ENCODE results near the gene LRWD1.
"Not testable (repeated sequence)": the region's sequence is repeated elsewhere in the genome, so short reads cannot be mapped to it uniquely, and the experiment has no call there.

LRWD1 gene

GRCh38 chr7:102444961-102445673 lies 19.7 kb upstream of the LRWD1 start:
- no peak for DNase-seq

DNA sequence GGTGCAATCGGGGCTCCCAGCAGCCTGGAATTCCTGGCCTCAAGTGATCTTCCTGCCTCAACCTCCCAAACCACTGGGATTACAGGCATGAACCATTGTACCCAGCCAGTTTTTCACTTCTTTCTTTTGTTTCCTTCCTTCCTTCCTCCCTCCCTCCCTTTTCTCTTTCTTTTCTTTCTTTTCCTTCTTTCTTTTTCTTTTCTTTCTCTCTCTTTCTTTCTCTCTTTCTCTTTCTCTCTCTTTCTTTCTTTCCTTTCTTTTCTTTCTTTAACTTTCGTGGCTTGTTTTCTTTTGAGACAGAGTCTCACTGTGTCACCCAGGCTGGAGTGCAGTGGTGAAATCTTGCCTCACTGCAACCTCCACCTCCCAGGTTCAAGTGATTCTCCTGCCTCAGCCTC lies 19.1 kb upstream of the LRWD1 start:
- DNase-seq, result no peak

- DNase-seq, result no peak
Observed at GRCh38 chr7:102446387-102447156, 18.2 kb upstream of the LRWD1 start.

GRCh38 chr7:102447311-102447710 lies 17.5 kb upstream of the LRWD1 start:
- no peak for DNase-seq

- DNase-seq, result no peak
Observed at GRCh38 chr7:102449136-102449535, 15.6 kb upstream of the LRWD1 start.

DNA sequence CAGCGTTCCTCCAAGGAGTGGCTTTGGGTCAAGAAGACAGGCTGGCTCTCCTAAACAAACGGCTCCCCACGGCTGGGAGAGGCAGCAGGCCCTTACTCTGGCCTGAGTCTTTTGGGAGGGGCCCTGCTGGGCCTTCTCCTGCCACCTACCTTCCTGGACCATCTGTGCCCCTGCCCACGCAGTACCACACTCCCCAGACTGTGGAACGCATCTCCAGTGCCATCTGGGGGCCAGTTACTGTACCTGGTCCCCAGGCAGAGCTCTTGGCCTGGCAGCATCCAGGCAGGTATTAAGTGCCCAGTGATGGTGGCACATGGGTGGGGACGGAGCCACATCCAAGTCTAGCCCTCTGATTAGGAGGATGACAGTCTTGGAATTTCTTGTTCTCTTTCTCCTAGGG lies 14.5 kb upstream of the LRWD1 start:
- DNase-seq, result no peak

DNA sequence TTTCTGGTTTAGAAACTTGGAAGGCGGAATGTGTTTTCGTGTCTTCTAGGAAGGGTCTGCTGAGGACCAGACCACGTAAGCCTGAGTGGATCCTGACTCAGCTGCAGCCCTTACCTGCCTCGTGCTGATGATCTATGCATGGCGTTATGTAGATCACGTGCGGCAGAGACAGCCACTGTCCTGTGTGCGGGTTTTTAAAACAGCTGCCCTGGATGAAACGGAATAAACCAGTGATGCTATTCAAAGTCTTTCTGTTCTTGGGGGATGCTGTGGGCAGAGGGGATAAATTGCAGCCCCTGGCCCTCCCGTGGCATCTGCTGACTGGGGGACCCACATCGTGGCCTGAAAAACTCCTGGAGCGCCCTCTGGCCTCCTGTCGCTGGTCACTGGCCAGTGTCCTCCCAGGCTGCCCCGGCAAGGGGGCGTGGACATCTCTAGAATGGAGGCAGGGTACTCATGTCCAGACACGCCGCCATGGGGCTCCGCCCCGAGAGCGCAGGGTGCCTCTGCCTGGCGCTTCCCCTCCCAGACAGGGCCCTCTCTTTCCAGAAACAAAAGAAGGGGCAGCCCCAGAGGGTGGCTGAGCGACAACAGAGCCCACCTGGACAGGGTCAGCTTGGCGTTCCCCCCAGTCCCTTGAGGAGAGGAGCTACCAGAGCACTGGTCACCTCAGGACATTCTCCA lies 13.3 kb upstream of the LRWD1 start:
- DNase-seq, result no peak

DNA sequence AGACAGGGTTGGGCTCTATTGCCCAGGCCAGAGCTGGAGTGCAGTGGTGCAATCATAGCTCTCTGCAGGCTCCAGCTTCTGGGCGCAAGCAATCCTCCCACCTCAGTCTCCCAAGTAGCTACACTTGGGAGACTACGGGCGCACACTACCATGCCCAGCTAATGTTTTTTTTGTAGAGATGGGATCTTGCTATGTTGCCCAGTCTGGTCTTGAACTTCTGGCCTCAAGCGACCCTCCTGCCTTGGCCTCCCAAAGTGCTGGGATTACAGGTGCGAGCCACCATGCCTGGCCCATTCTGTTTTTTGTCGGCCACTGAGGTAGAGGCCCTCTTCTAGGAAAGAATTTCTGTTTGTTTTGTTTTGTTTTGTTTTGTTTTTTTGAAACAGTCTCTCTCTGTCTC lies 12.3 kb upstream of the LRWD1 start:
- no peak for DNase-seq

GRCh38 chr7:102453319-102453718 lies 11.5 kb upstream of the LRWD1 start:
- no peak for DNase-seq

DNA sequence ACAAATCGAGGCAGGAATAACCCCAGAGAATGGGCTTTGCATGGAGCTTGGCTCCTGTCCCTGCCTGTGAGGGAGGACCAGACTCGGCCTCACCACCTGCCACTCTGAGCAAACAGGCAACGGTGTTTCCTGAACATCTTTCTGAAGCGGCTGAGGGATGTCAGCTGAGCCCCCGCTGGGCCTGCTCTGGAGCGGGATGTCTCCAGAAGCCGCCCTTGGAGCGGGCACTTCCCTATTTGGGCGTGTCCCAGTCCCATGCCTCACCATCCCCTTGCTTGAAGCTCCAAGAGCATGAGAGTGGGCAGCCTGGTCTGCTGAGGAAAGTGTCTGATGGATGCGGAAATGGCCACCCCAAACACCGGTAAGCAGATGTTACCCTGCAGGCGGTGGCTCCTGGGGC lies 10.3 kb upstream of the LRWD1 start:
- DNase-seq, result no peak

GRCh38 chr7:102454932-102455331 lies 9.9 kb upstream of the LRWD1 start:
- not testable (repeated sequence) for DNase-seq

DNA sequence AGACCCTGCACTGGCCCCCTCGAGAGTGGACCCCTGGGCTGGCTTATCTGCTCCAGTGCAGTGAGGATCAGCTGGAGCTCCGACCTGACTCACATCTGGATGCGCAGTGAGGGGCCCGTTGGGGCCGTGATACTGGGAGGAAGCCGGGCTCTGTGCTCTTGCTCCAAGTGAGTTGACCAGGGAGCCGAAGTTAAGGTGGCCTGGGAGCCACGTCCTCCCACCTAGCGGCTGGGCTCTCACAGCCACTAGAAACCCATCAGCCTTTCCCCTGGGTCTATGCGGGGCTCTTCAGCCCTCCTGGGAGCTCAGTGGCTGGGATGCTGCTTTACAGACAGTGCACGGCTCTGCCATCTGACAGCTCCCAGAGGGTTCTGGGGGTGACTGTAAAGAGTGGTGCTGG lies 9.2 kb upstream of the LRWD1 start:
- DNase-seq, result no peak

- DNase-seq, result no peak
Observed at GRCh38 chr7:102456327-102456726, 8.5 kb upstream of the LRWD1 start.

- DNase-seq, result no peak
Observed at GRCh38 chr7:102457352-102457924, 7.3 kb upstream of the LRWD1 start.

DNA sequence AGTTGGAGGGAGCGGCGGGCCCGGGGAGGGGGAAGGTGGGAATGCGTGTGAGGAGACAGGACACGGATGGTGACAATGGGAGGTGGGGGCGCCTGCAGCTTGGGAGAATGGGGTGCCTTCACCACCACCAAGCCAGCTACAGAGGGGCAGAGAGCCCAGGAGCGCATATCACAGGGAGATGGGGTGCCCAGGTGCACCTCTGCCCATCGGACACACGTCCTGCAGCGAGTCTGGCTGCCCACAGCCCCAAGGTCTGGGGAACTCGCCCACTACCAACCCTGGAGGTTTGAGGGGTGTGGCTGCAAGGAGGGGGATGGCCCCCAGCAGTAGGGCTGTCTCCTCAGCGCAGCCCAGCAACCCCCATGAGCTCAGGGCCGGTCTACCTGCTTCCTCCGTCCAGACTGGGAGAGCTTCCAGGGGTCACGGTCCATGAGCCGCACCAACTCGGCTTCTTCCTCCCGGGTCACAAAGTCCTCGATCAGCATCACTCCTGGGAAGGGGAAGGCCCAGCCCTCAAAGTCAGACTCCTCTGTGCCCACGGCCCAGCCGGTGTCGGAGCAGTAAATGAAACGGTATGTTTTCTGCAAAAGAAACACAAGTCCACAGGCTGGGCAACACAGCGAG lies 5.5 kb upstream of the LRWD1 start:
- DNase-seq, result no peak

- no peak for DNase-seq
Observed at GRCh38 chr7:102460467-102460866, 4.3 kb upstream of the LRWD1 start.

- no peak for DNase-seq
Observed at GRCh38 chr7:102463841-102464576, 775 bp upstream of the LRWD1 start.

- DNase-seq, result no peak
Observed at GRCh38 chr7:102466097-102466496, 1.3 kb downstream of the LRWD1 start.

DNA sequence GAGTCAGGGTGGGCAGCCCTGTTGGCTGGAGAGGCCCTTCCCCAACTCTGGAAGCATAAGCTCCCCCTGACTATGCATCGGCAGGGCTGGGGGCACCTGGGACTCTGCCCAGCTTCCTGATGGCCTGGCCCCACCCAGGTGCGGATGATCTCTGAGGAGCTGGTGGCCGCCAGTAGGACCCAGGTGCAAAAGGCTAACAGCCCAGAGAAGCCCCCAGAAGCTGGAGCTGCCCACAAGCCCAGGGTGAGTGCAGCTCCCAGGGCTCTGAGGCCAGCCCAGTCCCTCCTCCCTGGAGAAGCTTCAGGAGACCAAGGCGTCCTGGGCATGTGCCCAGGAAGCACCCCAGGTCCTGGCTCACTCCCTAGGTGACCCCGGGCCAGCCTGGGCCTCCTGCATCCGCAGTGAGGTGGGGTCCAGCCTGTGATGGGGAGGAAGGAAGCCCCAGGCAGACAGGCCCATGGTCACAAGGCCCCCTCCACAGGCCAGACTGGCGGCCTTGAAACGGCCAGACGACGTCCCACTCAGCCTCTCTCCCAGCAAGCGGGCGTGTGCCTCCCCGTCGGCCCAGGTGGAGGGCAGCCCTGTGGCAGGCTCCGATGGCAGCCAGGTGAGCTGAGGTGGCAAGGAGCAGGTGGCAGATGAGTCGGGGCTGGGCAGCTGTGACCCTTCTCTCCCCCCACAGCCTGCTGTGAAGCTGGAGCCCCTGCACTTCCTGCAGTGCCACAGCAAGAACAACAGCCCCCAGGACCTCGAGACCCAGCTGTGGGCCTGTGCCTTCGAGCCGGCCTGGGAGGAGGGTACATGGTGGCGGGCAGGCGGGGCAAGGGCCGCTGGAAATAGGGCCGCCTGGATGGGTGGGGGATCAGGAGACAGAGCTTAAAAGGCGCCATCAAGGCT lies 3.0 kb downstream of the LRWD1 start:
- DNase-seq, result no peak

DNA sequence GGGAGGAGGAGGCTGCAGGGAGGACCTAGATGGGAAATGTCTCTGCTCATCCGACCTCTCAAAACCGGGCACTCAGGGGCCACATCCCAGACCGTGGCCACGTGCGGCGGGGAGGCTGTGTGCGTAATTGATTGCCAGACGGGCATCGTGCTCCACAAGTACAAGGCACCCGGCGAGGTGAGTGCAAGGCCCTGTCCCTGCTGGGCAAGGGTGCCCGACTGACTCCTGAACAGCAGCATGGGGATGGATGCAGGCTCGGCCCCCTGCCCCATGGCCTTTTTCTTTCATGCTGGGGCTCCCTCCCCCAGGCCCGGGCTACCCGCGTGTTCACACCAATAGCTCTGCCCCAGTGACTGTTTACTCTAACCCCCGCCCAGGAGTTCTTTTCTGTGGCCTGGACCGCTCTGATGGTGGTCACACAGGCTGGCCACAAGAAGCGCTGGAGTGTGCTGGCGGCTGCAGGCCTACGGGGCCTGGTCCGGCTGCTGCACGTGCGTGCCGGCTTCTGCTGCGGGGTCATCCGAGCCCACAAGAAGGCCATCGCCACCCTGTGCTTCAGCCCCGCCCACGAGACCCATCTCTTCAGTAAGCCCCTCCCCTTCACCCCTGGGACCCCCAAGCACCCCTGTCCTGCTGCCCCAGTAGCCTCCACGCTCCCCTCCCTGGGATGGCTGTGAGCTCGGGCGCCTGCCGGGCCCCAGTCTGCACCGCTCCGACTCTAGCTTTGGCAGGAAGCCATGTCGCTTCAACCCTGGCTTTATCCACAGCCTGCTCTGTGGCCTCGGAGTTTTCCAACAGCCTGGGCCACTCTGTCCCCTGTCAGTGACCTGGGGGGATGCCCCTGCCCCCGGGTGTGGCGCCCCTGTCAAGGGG lies 3.9 kb downstream of the LRWD1 start:
- DNase-seq, result no peak
